ENCODE results near the gene ZNF346.

Gene ZNF346

GRCh38 chr5:177089825-177090641 lies 67.5 kb downstream of the ZNF346 start:
- Histone ChIP-seq H3K9ac (ENCODE audit: low read length in 5 of 5) (no peak overlapping the region), H3K36me3 (ENCODE audit: control insufficient read depth in 5 of 5, insufficient read depth in 5 of 5, low read length in 5 of 5) (no peaks in the 10 kb centered on the region), H3K27ac (ENCODE audit: low read depth, low read length) (no peak overlapping the region), H3K9me3 (ENCODE audit: control insufficient read depth in 5 of 5, low read length in 5 of 5) (no peaks in the 10 kb centered on the region), H3K4me1 (ENCODE audit: control insufficient read depth in 5 of 5, insufficient read depth in 5 of 5, low read length in 5 of 5) (peaks cover 4 to 28% (median 23%) of the 10 kb centered on the region in 5 donors), H3K4me3 (ENCODE audit: low read depth in 1 of 5, low read length in 5 of 5) (no peak overlapping the region), H3K27me3 (ENCODE audit: control insufficient read depth in 5 of 5, insufficient read depth in 4 of 5, low read length in 5 of 5) (peaks cover 0 to 22% (median 8%) of the 10 kb centered on the region in 5 donors)

DNA sequence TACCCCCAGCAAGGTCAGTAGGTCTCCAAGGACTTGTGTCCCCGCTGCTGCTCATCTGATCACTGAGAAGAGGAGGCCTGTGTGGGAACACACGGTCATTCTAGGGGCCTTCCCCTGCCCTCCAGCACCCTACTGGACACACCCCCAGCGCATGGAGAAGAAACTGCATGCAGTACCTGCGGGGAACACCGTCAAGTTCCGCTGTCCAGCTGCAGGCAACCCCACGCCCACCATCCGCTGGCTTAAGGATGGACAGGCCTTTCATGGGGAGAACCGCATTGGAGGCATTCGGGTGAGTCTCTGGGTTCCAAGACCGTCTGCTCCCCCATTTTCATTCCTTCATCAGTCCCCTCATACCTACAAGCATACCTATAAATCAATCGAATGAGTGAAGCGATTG lies 68.3 kb downstream of the ZNF346 start:
- Histone ChIP-seq H3K4me1 (ENCODE audit: control insufficient read depth in 5 of 5, insufficient read depth in 5 of 5, low read length in 5 of 5) (peaks cover 4 to 30% (median 24%) of the 10 kb centered on the region in 5 donors), H3K9ac (ENCODE audit: low read length in 5 of 5) (no peak overlapping the region), H3K4me3 (ENCODE audit: low read depth in 1 of 5, low read length in 5 of 5) (no peak overlapping the region), H3K27ac (ENCODE audit: low read depth, low read length) (no peak overlapping the region), H3K9me3 (ENCODE audit: control insufficient read depth in 5 of 5, low read length in 5 of 5) (no peaks in the 10 kb centered on the region), H3K27me3 (ENCODE audit: control insufficient read depth in 5 of 5, insufficient read depth in 4 of 5, low read length in 5 of 5) (peaks cover 0 to 16% (median 5%) of the 10 kb centered on the region in 5 donors), H3K36me3 (ENCODE audit: control insufficient read depth in 5 of 5, insufficient read depth in 5 of 5, low read length in 5 of 5) (no peaks in the 10 kb centered on the region)

GRCh38 chr5:177091232-177091631 lies 68.7 kb downstream of the ZNF346 start:
- no peak overlapping the region for H3K27ac ChIP-seq (ENCODE audit: low read depth, low read length)
- no peaks in the 10 kb centered on the region for H3K9me3 ChIP-seq (ENCODE audit: control insufficient read depth in 5 of 5, low read length in 5 of 5)
- H3K9ac ChIP-seq (ENCODE audit: low read length in 5 of 5), result no peak overlapping the region
- H3K4me1 ChIP-seq (ENCODE audit: control insufficient read depth in 5 of 5, insufficient read depth in 5 of 5, low read length in 5 of 5), result peaks cover 4 to 30% (median 24%) of the 10 kb centered on the region in 5 donors
- no peaks in the 10 kb centered on the region for H3K36me3 ChIP-seq (ENCODE audit: control insufficient read depth in 5 of 5, insufficient read depth in 5 of 5, low read length in 5 of 5)
- H3K4me3 ChIP-seq (ENCODE audit: low read depth in 1 of 5, low read length in 5 of 5), result no peak overlapping the region
- H3K27me3 ChIP-seq (ENCODE audit: control insufficient read depth in 5 of 5, insufficient read depth in 4 of 5, low read length in 5 of 5), result peaks cover 0 to 16% (median 5%) of the 10 kb centered on the region in 5 donors

DNA sequence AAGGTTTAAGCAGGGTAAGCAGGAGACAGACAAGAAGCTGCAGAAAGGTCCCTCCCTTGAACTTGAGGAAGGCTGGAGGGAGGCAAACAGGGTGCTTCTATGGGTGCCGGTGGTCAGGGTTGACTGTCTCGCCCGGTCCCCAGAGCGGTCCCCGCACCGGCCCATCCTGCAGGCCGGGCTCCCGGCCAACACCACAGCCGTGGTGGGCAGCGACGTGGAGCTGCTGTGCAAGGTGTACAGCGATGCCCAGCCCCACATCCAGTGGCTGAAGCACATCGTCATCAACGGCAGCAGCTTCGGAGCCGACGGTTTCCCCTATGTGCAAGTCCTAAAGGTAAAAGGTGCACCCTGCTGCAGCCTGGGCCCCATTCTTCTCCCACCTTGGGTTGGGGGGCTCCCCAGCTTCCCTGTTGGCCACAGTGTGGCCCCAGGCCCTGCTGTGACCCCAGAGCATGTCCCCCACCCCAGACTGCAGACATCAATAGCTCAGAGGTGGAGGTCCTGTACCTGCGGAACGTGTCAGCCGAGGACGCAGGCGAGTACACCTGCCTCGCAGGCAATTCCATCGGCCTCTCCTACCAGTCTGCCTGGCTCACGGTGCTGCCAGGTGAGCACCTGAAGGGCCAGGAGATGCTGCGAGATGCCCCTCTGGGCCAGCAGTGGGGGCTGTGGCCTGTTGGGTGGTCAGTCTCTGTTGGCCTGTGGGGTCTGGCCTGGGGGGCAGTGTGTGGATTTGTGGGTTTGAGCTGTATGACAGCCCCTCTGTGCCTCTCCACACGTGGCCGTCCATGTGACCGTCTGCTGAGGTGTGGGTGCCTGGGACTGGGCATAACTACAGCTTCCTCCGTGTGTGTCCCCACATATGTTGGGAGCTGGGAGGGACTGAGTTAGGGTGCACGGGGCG lies 69.9 kb downstream of the ZNF346 start:
- Histone ChIP-seq H3K9ac (ENCODE audit: low read length in 5 of 5) (no peak overlapping the region), H3K4me3 (ENCODE audit: low read depth in 1 of 5, low read length in 5 of 5) (no peak overlapping the region), H3K27me3 (ENCODE audit: control insufficient read depth in 5 of 5, insufficient read depth in 4 of 5, low read length in 5 of 5) (peaks cover 0 to 12% (median 4%) of the 10 kb centered on the region in 5 donors), H3K36me3 (ENCODE audit: control insufficient read depth in 5 of 5, insufficient read depth in 5 of 5, low read length in 5 of 5) (no peaks in the 10 kb centered on the region), H3K4me1 (ENCODE audit: control insufficient read depth in 5 of 5, insufficient read depth in 5 of 5, low read length in 5 of 5) (peaks cover 4 to 23% (median 17%) of the 10 kb centered on the region in 5 donors), H3K27ac (ENCODE audit: low read depth, low read length) (no peak overlapping the region), H3K9me3 (ENCODE audit: control insufficient read depth in 5 of 5, low read length in 5 of 5) (no peaks in the 10 kb centered on the region)

DNA sequence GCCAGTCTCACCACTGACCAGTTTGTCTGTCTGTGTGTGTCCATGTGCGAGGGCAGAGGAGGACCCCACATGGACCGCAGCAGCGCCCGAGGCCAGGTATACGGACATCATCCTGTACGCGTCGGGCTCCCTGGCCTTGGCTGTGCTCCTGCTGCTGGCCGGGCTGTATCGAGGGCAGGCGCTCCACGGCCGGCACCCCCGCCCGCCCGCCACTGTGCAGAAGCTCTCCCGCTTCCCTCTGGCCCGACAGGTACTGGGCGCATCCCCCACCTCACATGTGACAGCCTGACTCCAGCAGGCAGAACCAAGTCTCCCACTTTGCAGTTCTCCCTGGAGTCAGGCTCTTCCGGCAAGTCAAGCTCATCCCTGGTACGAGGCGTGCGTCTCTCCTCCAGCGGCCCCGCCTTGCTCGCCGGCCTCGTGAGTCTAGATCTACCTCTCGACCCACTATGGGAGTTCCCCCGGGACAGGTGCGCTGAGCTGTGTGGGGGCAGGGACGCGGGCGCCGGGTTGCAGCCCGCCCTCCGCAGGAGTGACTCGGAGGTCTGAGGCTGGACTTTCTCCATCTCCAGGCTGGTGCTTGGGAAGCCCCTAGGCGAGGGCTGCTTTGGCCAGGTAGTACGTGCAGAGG lies 70.7 kb downstream of the ZNF346 start:
- H3K4me1 ChIP-seq (ENCODE audit: control insufficient read depth in 5 of 5, insufficient read depth in 5 of 5, low read length in 5 of 5), result peaks cover 4 to 22% (median 15%) of the 10 kb centered on the region in 5 donors
- H3K36me3 ChIP-seq (ENCODE audit: control insufficient read depth in 5 of 5, insufficient read depth in 5 of 5, low read length in 5 of 5), result no peaks in the 10 kb centered on the region
- no peak overlapping the region for H3K4me3 ChIP-seq (ENCODE audit: low read depth in 1 of 5, low read length in 5 of 5)
- H3K27ac ChIP-seq (ENCODE audit: low read depth, low read length), result no peak overlapping the region
- no peaks in the 10 kb centered on the region for H3K9me3 ChIP-seq (ENCODE audit: control insufficient read depth in 5 of 5, low read length in 5 of 5)
- H3K27me3 ChIP-seq (ENCODE audit: control insufficient read depth in 5 of 5, insufficient read depth in 4 of 5, low read length in 5 of 5), result peaks cover 0 to 10% (median 0%) of the 10 kb centered on the region in 5 donors
- no peak overlapping the region for H3K9ac ChIP-seq (ENCODE audit: low read length in 5 of 5)

GRCh38 chr5:177093803-177094202 lies 71.3 kb downstream of the ZNF346 start:
- peaks cover 4 to 21% (median 15%) of the 10 kb centered on the region in 5 donors for H3K4me1 ChIP-seq (ENCODE audit: control insufficient read depth in 5 of 5, insufficient read depth in 5 of 5, low read length in 5 of 5)
- peaks cover 0 to 8% (median 0%) of the 10 kb centered on the region in 5 donors for H3K27me3 ChIP-seq (ENCODE audit: control insufficient read depth in 5 of 5, insufficient read depth in 4 of 5, low read length in 5 of 5)
- H3K4me3 ChIP-seq (ENCODE audit: low read depth in 1 of 5, low read length in 5 of 5), result no peak overlapping the region
- H3K9ac ChIP-seq (ENCODE audit: low read length in 5 of 5), result no peak overlapping the region
- no peaks in the 10 kb centered on the region for H3K36me3 ChIP-seq (ENCODE audit: control insufficient read depth in 5 of 5, insufficient read depth in 5 of 5, low read length in 5 of 5)
- H3K9me3 ChIP-seq (ENCODE audit: control insufficient read depth in 5 of 5, low read length in 5 of 5), result no peaks in the 10 kb centered on the region
- no peak overlapping the region for H3K27ac ChIP-seq (ENCODE audit: low read depth, low read length)

DNA sequence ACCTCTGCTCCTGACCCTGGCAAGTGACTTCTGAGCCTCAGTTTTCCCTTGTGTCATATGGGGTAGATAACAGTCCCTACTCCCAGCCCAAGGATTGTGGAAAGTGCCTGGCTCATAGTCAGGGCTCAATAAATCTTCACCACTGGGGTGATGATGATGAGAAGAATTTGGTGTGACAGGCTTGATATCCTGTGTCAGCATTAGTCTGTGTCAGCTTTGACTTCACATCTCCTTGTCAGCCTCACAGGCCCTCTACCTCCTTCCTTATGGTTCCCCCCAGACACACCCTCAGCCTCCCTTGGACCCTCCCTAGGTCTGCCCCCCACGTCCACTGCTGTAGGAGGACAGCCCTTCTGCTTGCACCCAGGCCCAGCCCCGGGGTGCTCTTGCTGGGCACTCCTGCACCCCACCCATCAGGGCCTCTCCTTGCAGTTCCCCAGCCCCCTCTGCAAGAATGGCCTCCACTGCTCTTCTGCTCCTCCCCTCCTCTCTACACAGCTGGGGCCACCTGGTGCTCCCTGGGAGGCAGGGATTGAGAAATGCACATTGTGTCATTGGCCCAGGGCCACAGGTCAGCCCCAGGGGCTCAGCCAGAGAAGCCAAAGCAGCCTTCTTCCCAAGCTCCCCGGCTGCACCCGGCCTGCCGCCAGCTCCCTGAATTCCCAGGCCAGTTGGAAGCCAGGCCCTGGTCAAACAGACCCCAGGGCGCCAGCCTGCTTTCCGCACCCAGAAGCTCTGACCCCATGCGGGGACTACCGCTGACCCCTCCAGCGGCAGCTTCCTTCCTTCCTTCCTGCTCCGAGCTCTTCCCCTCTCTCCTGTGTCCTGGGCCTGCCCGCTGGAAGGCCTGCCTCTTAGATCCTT lies 72.0 kb downstream of the ZNF346 start:
- H3K9ac ChIP-seq (ENCODE audit: low read length in 5 of 5), result no peak overlapping the region

DNA sequence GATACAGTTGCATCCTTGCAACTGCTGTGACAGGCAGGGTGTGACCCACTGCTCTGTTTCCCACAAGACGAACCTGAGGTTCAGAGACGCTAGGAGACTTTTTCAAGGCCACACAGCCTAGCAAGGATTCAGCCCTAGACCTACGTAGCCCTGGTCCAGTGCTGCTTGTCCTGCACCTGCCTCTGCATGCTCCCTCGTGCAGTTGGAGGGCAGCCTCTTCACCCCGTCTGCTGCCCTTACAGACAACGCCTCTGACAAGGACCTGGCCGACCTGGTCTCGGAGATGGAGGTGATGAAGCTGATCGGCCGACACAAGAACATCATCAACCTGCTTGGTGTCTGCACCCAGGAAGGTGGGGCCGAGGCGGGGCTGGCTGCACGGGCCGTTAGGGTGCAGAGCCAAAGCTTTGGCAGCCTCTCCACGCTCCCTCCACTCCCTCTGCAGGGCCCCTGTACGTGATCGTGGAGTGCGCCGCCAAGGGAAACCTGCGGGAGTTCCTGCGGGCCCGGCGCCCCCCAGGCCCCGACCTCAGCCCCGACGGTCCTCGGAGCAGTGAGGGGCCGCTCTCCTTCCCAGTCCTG lies 72.7 kb downstream of the ZNF346 start:
- no peak overlapping the region for H3K4me3 ChIP-seq (ENCODE audit: low read depth in 1 of 5, low read length in 5 of 5)
- H3K27ac ChIP-seq (ENCODE audit: low read depth, low read length), result no peak overlapping the region
- H3K9ac ChIP-seq (ENCODE audit: low read length in 5 of 5), result no peak overlapping the region
- H3K36me3 ChIP-seq (ENCODE audit: control insufficient read depth in 5 of 5, insufficient read depth in 5 of 5, low read length in 5 of 5), result no peaks in the 10 kb centered on the region
- no peaks in the 10 kb centered on the region for H3K9me3 ChIP-seq (ENCODE audit: control insufficient read depth in 5 of 5, low read length in 5 of 5)
- H3K4me1 ChIP-seq (ENCODE audit: control insufficient read depth in 5 of 5, insufficient read depth in 5 of 5, low read length in 5 of 5), result peaks cover 2 to 13% (median 10%) of the 10 kb centered on the region in 5 donors
- peaks cover 0 to 10% (median 0%) of the 10 kb centered on the region in 5 donors for H3K27me3 ChIP-seq (ENCODE audit: control insufficient read depth in 5 of 5, insufficient read depth in 4 of 5, low read length in 5 of 5)

More for the DNA sequence above, 72.0 kb downstream of the ZNF346 start:
- Histone ChIP-seq H3K36me3 (ENCODE audit: control insufficient read depth in 5 of 5, insufficient read depth in 5 of 5, low read length in 5 of 5) (no peaks in the 10 kb centered on the region), H3K4me1 (ENCODE audit: control insufficient read depth in 5 of 5, insufficient read depth in 5 of 5, low read length in 5 of 5) (peaks cover 2 to 15% (median 10%) of the 10 kb centered on the region in 5 donors), H3K27me3 (ENCODE audit: control insufficient read depth in 5 of 5, insufficient read depth in 4 of 5, low read length in 5 of 5) (peaks cover 0 to 10% (median 0%) of the 10 kb centered on the region in 5 donors), H3K4me3 (ENCODE audit: low read depth in 1 of 5, low read length in 5 of 5) (no peak overlapping the region), H3K27ac (ENCODE audit: low read depth, low read length) (no peak overlapping the region), H3K9me3 (ENCODE audit: control insufficient read depth in 5 of 5, low read length in 5 of 5) (no peaks in the 10 kb centered on the region)
